H1 (cell line): ENCODE measurements around the gene PLD5. TPM values are rescaled to one million over a fixed set of nuclear protein-coding genes. Genes with fewer than 3 reads are reported as not detected.
"Not testable (repeated sequence)": the region's sequence is repeated elsewhere in the genome, so short reads cannot be mapped to it uniquely, and the experiment has no call there.

ENCODE experiments used
- CTCF ChIA-PET: fragments of 300-600 bp; sonication (Branson Sonifier 250); formaldehyde crosslinking; loops from one replicate; lab custom pipeline; 2021; ENCODE audit not compliant: partially characterized antibody; lab: Charles Lee
- POLR2A ChIA-PET: fragments of 300-600 bp; sonication (Branson Sonifier 250); formaldehyde crosslinking; loops from one replicate; lab custom pipeline; 2021; ENCODE audit warnings: inconsistent platforms; ENCODE audit not compliant: partially characterized antibody; lab: Charles Lee
- DNase-seq, 2 experiments: peaks; one replicate each; pipeline versions ENCODE4 v3.0.0 to v3.0.0-alpha.2; 2010 to 2022; ENCODE audit warnings: low spot score in 2 of 2, low read depth in 1 of 2, mixed read lengths in 1 of 2
- FAIRE-seq: peaks from 2 replicates; lab custom pipeline; 2011; peaks lifted over from hg19 to GRCh38; lab: Jason Lieb, UNC
- H2AFZ ChIP-seq: 2 replicates; pipeline ENCODE4 v1.8.1; 2012; ENCODE audit warnings: low read length, inconsistent platforms
- H2AK5ac ChIP-seq: 2 replicates; pipeline ENCODE4 v1.6.1; 2013; ENCODE audit warnings: low read depth, low read length
- H2BK120ac ChIP-seq: replicated peaks from 2 replicates; pipeline ENCODE3; 2013; ENCODE audit warnings: low read depth, low read length, inconsistent platforms
- H2BK12ac ChIP-seq: 2 replicates; pipeline ENCODE4 v1.6.1; 2013; ENCODE audit warnings: low read depth, low read length
- H2BK15ac ChIP-seq: 2 replicates; pipeline ENCODE4 v1.6.1; 2013; ENCODE audit warnings: low read length
- H2BK20ac ChIP-seq: 2 replicates; pipeline ENCODE4 v1.6.1; 2013; ENCODE audit warnings: low read length
- H2BK5ac ChIP-seq: 2 replicates; pipeline ENCODE4 v1.6.1; 2013; ENCODE audit warnings: low read depth, low read length
- H3K14ac ChIP-seq: 2 replicates; pipeline ENCODE4 v1.6.1; 2013; ENCODE audit warnings: inconsistent platforms; ENCODE audit not compliant: insufficient read length
- H3K18ac ChIP-seq: 2 replicates; pipeline ENCODE4 v1.6.1; 2013; ENCODE audit warnings: low read length; ENCODE audit errors: extremely low read depth
- H3K23ac ChIP-seq: 2 replicates; pipeline ENCODE4 v1.6.1; 2013; ENCODE audit warnings: inconsistent platforms; ENCODE audit not compliant: insufficient read length
- H3K23me2 ChIP-seq: 2 replicates; pipeline ENCODE4 v1.6.1; 2013; ENCODE audit warnings: low read depth, low read length
- H3K27ac ChIP-seq: 2 replicates; pipeline ENCODE4 v1.6.1; 2011; ENCODE audit warnings: low read depth, low read length, inconsistent platforms
- H3K27me3 ChIP-seq, 4 experiments: replicated peaks in 1 of 4; 1 replicate in 1 of 4; 2 replicates in 3 of 4; pipeline versions ENCODE4 v1.6.1 to v1.8.1; 2011 to 2013; ENCODE audit warnings: low read length in 3 of 4, mild to moderate bottlenecking in 3 of 4, inconsistent platforms in 2 of 4, mixed read lengths in 2 of 4, moderate library complexity in 1 of 4; ENCODE audit not compliant: control insufficient read depth in 3 of 4, insufficient read depth in 3 of 4; ENCODE audit errors: extremely low read depth in 1 of 4
- H3K36me3 ChIP-seq, 4 experiments: 2 replicates each; pipeline versions ENCODE4 v1.6.1 to v1.8.1; 2011 to 2013; ENCODE audit warnings: mild to moderate bottlenecking in 4 of 4, low read length in 3 of 4, moderate library complexity in 2 of 4, control low read depth in 1 of 4, inconsistent platforms in 1 of 4; ENCODE audit not compliant: insufficient read depth in 4 of 4, control insufficient read depth in 2 of 4
- H3K4ac ChIP-seq: replicated peaks from 2 replicates; pipeline ENCODE3; 2013; ENCODE audit warnings: low read length, low read depth, mixed read lengths, inconsistent platforms; ENCODE audit not compliant: insufficient read length
- H3K4me1 ChIP-seq, 4 experiments: replicated peaks in 1 of 4; 1 replicate in 1 of 4; 2 replicates in 3 of 4; pipeline versions ENCODE4 v1.6.1 to v1.8.1; 2011 to 2013; ENCODE audit warnings: low read length in 3 of 4, inconsistent platforms in 2 of 4, mixed read lengths in 1 of 4; ENCODE audit not compliant: insufficient read depth in 4 of 4, control insufficient read depth in 3 of 4
- H3K4me2 ChIP-seq, 2 experiments: 2 replicates each; pipeline versions ENCODE4 v1.6.1 to v1.8.1; 2011 to 2013; ENCODE audit warnings: low read depth in 2 of 2, low read length in 2 of 2, control low read depth in 1 of 2, inconsistent platforms in 1 of 2, mild to moderate bottlenecking in 1 of 2; ENCODE audit not compliant: insufficient read depth in 1 of 2
- H3K4me3 ChIP-seq, 4 experiments: fragments of 200-600, 300-600 bp in 1 of 4; sonication (generic), shearing (Covaris generic), sonication (Bioruptor Twin) in 1 of 4; 2 replicates each; pipeline versions ENCODE4 v1.5.1 to v1.8.1; 2011 to 2016; ENCODE audit warnings: low read length in 4 of 4, low read depth in 3 of 4, control low read depth in 2 of 4, inconsistent platforms in 2 of 4, mild to moderate bottlenecking in 2 of 4, mixed read lengths in 1 of 4, moderate library complexity in 1 of 4; ENCODE audit not compliant: insufficient read depth in 2 of 4; ENCODE audit errors: extremely low read depth in 1 of 4
- H3K56ac ChIP-seq: replicated peaks from 2 replicates; pipeline ENCODE3; 2013; ENCODE audit warnings: low read depth, mild to moderate bottlenecking, mixed read lengths, low read length, inconsistent platforms; ENCODE audit not compliant: insufficient read length
- H3K79me1 ChIP-seq: 2 replicates; pipeline ENCODE4 v1.6.1; 2013; ENCODE audit warnings: low read depth, low read length, control low read depth
- H3K79me2 ChIP-seq, 2 experiments: 2 replicates each; pipeline versions ENCODE4 v1.6.1 to v1.8.1; 2012 to 2013; ENCODE audit warnings: low read length in 2 of 2, mild to moderate bottlenecking in 2 of 2, inconsistent platforms in 1 of 2; ENCODE audit not compliant: insufficient read depth in 2 of 2, control insufficient read depth in 1 of 2
- H3K9ac ChIP-seq, 4 experiments: replicated peaks in 1 of 4; 1 replicate in 1 of 4; 2 replicates in 3 of 4; pipeline versions ENCODE4 v1.6.1 to v1.8.1; 2011 to 2013; ENCODE audit warnings: low read depth in 3 of 4, low read length in 3 of 4, control low read depth in 2 of 4, mild to moderate bottlenecking in 2 of 4, moderate library complexity in 2 of 4, inconsistent platforms in 1 of 4; ENCODE audit errors: extremely low read depth in 1 of 4
- H3K9me3 ChIP-seq, 2 experiments: 2 replicates each; pipeline versions ENCODE4 v1.6.1 to v1.8.1; 2012 to 2013; ENCODE audit warnings: mild to moderate bottlenecking in 2 of 2, moderate library complexity in 2 of 2, control low read depth in 1 of 2, inconsistent platforms in 1 of 2, low read depth in 1 of 2, low read length in 1 of 2, mixed read lengths in 1 of 2; ENCODE audit not compliant: insufficient read depth in 2 of 2
- H4K20me1 ChIP-seq, 2 experiments: replicated peaks in 1 of 2; 2 replicates each; pipeline versions ENCODE3 to v1.8.1; 2011 to 2013; ENCODE audit warnings: inconsistent platforms in 2 of 2, low read length in 2 of 2, mild to moderate bottlenecking in 1 of 2; ENCODE audit not compliant: insufficient read depth in 2 of 2, control insufficient read depth in 1 of 2
- H4K5ac ChIP-seq: 2 replicates; pipeline ENCODE4 v1.6.1; 2013; ENCODE audit warnings: low read length, low read depth, mixed read lengths, inconsistent platforms; ENCODE audit not compliant: insufficient read length
- H4K8ac ChIP-seq: 2 replicates; pipeline ENCODE4 v1.8.0; 2013; ENCODE audit warnings: mild to moderate bottlenecking, moderate library complexity, low read length, inconsistent platforms; ENCODE audit not compliant: insufficient read depth; ENCODE audit errors: extremely low read depth
- H4K91ac ChIP-seq: replicated peaks from 2 replicates; pipeline ENCODE3; 2013; ENCODE audit warnings: low read length, mixed read lengths, inconsistent platforms; ENCODE audit not compliant: insufficient read length
- WGBS, 2 experiments: shearing (Covaris generic) in 1 of 2; methylation state at CpG; one replicate each; pipeline versions ENCODE4 v1.1.6 to v1.1.7; 2013 to 2015; ENCODE audit warnings: low lambda C conversion rate in 2 of 2, mixed read lengths in 2 of 2, inconsistent platforms in 1 of 2, low coverage in 1 of 2, missing lambda C conversion rate in 1 of 2; ENCODE audit not compliant: insufficient replicate concordance in 2 of 2, insufficient coverage in 1 of 2, insufficient read length in 1 of 2; ENCODE audit errors: extremely low coverage in 1 of 2, missing lambda C conversion rate in 1 of 2; 5-methylcytosine and 5-hydroxymethylcytosine counted together
- polyA plus RNA-seq, 7 experiments: library from polyadenylated mRNA; depleted of rRNA in 3 of 7; stranded (reverse) in 5 of 7; unstranded in 2 of 7; fragments of >200 nt in 5 of 7; fragments of 200-250 nt in 2 of 7; gene quantifications; 1 replicate in 5 of 7; 2 replicates in 1 of 7; 4 replicates in 1 of 7; pipeline versions ENCODE4 v1.2.1 to v1.2.3, GENCODE V29; 2011 to 2013; ENCODE audit warnings: missing spikeins in 2 of 7, mixed read lengths in 2 of 7
- total RNA-seq: library from RNA; stranded (reverse); fragmentation: NEBNext Ultra II Directional; extraction: Animal tissue kit (Norgen Biotek cat#: 25700); gene quantifications from 2 replicates; pipeline ENCODE4 v1.2.1, GENCODE V29; 2021

The PLD5 gene
- total and polyA plus RNA-seq, 2 of the 8 experiments (the other 6 are each of a cell fraction or from before 2014, with no cell fraction given), result 0.86 to 8.5 TPM

GRCh38 chr1:242097283-242097682 lies 427.2 kb downstream of the PLD5 start:
- H3K14ac ChIP-seq, H4K91ac ChIP-seq, H3K23me2 ChIP-seq, H3K23ac ChIP-seq, H3K18ac ChIP-seq, H3K9me3 ChIP-seq, H2BK15ac ChIP-seq, FAIRE-seq, H2BK12ac ChIP-seq, H3K4ac ChIP-seq, H4K20me1 ChIP-seq, H2BK5ac ChIP-seq, H2AFZ ChIP-seq, DNase-seq, H2AK5ac ChIP-seq, H3K36me3 ChIP-seq, H3K27me3 ChIP-seq, H3K79me2 ChIP-seq, H3K4me3 ChIP-seq, H3K27ac ChIP-seq, H4K5ac ChIP-seq, POLR2A ChIA-PET, H3K56ac ChIP-seq, H2BK120ac ChIP-seq, H3K4me2 ChIP-seq, H3K9ac ChIP-seq, CTCF ChIA-PET, H3K79me1 ChIP-seq, H3K4me1 ChIP-seq, H4K8ac ChIP-seq, H2BK20ac ChIP-seq: not testable (repeated sequence)
- WGBS, 2 experiments, result 85% methylated on average over 3 of the region's 3 CpGs; no CpG with 5 or more reads in 1 of the 2 experiments
